Panc1 (cell line): ENCODE results near the gene PSMB8. TPM values are rescaled to one million over a fixed set of nuclear protein-coding genes. Genes with fewer than 3 reads are reported as not detected.

Source experiments
- ATAC-seq: fragments of 200-7000 bp; cut with Tn5 transposase; 2 replicates; pipeline ENCODE4 v1.9.1; 2020; ENCODE audit warnings: mild to moderate bottlenecking, moderate library complexity
- BruUV-seq: library from RNA; stranded (reverse); fragments of 400-500 nt; replicated peaks from 2 replicates; lab custom pipeline; 2021; lab: Mats Ljungman, UMichigan
- CTCF ChIA-PET: fragments of 300-600 bp; sonication (Branson Sonifier 250); formaldehyde crosslinking; loops from one replicate; lab custom pipeline; 2022; ENCODE audit warnings: antibody characterized with exemption; lab: Charles Lee
- POLR2A ChIA-PET: fragments of 300-600 bp; sonication (Branson Sonifier 250); formaldehyde crosslinking; loops from one replicate; lab custom pipeline; 2022; ENCODE audit warnings: antibody characterized with exemption; lab: Charles Lee
- DNase-seq: peaks from one replicate; pipeline ENCODE4 v3.0.0-alpha.2; 2010; ENCODE audit warnings: low read depth, low spot score
- H3K27ac ChIP-seq: 2 replicates; pipeline ENCODE4 v1.5.1; 2011; ENCODE audit warnings: mild to moderate bottlenecking, low read length, inconsistent platforms
- H3K27me3 ChIP-seq: fragments of 200-500 bp; sonication (Bioruptor generic); 2 replicates; pipeline ENCODE4 v1.6.0; 2014; ENCODE audit warnings: low read length, inconsistent platforms; ENCODE audit not compliant: control insufficient read depth, insufficient read depth
- H3K36me3 ChIP-seq: fragments of 200-500 bp; sonication (Bioruptor generic); 2 replicates; pipeline ENCODE4 v1.5.1; 2014; ENCODE audit warnings: inconsistent platforms, mild to moderate bottlenecking, low read length, moderate library complexity; ENCODE audit not compliant: control insufficient read depth, insufficient read depth
- H3K4me1 ChIP-seq: 2 replicates; pipeline ENCODE4 v1.5.1; 2011; ENCODE audit warnings: inconsistent platforms, mild to moderate bottlenecking, low read length, moderate library complexity; ENCODE audit not compliant: control insufficient read depth, insufficient read depth
- H3K4me3 ChIP-seq, 2 experiments: 2 replicates each; pipeline ENCODE4 v1.5.1; 2011 to 2012; ENCODE audit warnings: low read depth in 2 of 2, low read length in 2 of 2, mild to moderate bottlenecking in 2 of 2, inconsistent platforms in 1 of 2, moderate library complexity in 1 of 2
- H3K9me3 ChIP-seq: fragments of 200-500 bp; sonication (Bioruptor generic); 2 replicates; pipeline ENCODE4 v1.5.1; 2014; ENCODE audit warnings: low read depth, mild to moderate bottlenecking, inconsistent platforms, low read length, moderate library complexity; ENCODE audit not compliant: control insufficient read depth, insufficient read depth
- POLR2AphosphoS5 ChIP-seq: IDR thresholded peaks from 2 replicates; pipeline ENCODE4 v1.6.1; 2012; ENCODE audit warnings: mild to moderate bottlenecking, low read depth, low read length, moderate library complexity
- SIN3A ChIP-seq: IDR thresholded peaks from 2 replicates; pipeline ENCODE4 v1.6.1; 2012; ENCODE audit warnings: low read depth, mild to moderate bottlenecking, low read length, moderate library complexity, borderline replicate concordance; ENCODE audit not compliant: insufficient read depth
- TCF7L2 ChIP-seq: IDR thresholded peaks from 2 replicates; pipeline ENCODE4 v1.6.1; 2011; ENCODE audit warnings: mild to moderate bottlenecking, low read depth, low read length, inconsistent platforms
- in situ Hi-C: cut with HindIII; loops from 2 replicates; pipeline ENCODE4 v1.10.0; 2016; ENCODE audit warnings: low sequenced_read_pairs, low pct_unique_long_range_greater_than_20kb
- intact Hi-C: fragments of 100-400 bp; cut with micrococcal nuclease; formaldehyde crosslinking; loops from one replicate; pipeline ENCODE4 v1.10.0; 2022; ENCODE audit not compliant: unreplicated experiment
- total RNA-seq: library from RNA; stranded (reverse); gene quantifications from one replicate; pipeline ENCODE4 v1.2.1, GENCODE V29; 2021; ENCODE audit not compliant: unreplicated experiment
- TF ChIP-seq, protein P1 (sequence below): fragments of 450-650 bp; IDR thresholded peaks from 2 replicates; pipeline ENCODE4 v1.5.1; 2017; ENCODE audit warnings: mild to moderate bottlenecking
- TF ChIP-seq, protein P2 (sequence below), 2 experiments: IDR thresholded peaks; 2 replicates each; pipeline ENCODE4 v1.6.1; 2011 to 2012; ENCODE audit warnings: low read depth in 2 of 2, control low read depth in 1 of 2, low read length in 1 of 2, mild to moderate bottlenecking in 1 of 2, moderate library complexity in 1 of 2; ENCODE audit not compliant: insufficient read depth in 1 of 2

Gene PSMB8
- total RNA-seq, 1 experiment from 2014 or later, result 43.8 TPM

DNA sequence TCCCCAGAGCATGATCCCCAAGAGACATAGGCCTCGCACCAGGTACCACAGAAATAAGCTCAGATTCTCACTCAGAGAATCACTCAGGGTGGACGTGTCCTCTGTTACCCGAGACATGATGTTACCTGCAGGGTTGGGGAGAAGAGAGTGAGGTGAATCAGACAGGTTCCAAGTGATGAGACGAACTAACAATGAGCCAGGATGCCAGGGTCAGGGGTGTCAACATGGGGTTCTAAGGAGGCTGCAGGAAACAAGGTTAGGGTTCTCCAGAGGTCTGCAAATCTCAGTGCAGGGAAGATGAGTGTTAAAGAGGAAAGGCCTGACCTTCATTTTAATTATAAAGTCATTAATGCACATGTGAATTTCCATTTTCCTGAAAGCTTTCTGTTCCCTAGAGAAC, 7.2 kb upstream of the PSMB8 start:
- ChIA-PET CTCF (interaction anchor here (1.8 kb wide), 1 partner anchor 13 kb away, joined by 7 read pairs; the partner anchor contains the start of gene TAP2), POLR2A (no interaction called here)
- no peaks in the 10 kb centered on the region for H3K27me3 ChIP-seq
- intact Hi-C loops (no loop called here), in situ Hi-C loops (no loop called here)
- DNase-seq, result no peak
- H3K36me3 ChIP-seq, result peaks cover 4% of the 10 kb centered on the region; the same call in 1 of the 2 replicates
- no peak overlapping the region for H3K4me3 ChIP-seq
- no peaks in the 10 kb centered on the region for H3K9me3 ChIP-seq
- TF ChIP-seq SIN3A (no peak), TCF7L2 (no peak), POLR2AphosphoS5 (no peak)
- TF ChIP-seq, protein P1, sequence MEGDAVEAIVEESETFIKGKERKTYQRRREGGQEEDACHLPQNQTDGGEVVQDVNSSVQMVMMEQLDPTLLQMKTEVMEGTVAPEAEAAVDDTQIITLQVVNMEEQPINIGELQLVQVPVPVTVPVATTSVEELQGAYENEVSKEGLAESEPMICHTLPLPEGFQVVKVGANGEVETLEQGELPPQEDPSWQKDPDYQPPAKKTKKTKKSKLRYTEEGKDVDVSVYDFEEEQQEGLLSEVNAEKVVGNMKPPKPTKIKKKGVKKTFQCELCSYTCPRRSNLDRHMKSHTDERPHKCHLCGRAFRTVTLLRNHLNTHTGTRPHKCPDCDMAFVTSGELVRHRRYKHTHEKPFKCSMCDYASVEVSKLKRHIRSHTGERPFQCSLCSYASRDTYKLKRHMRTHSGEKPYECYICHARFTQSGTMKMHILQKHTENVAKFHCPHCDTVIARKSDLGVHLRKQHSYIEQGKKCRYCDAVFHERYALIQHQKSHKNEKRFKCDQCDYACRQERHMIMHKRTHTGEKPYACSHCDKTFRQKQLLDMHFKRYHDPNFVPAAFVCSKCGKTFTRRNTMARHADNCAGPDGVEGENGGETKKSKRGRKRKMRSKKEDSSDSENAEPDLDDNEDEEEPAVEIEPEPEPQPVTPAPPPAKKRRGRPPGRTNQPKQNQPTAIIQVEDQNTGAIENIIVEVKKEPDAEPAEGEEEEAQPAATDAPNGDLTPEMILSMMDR, result no peak
- TF ChIP-seq, protein P2, sequence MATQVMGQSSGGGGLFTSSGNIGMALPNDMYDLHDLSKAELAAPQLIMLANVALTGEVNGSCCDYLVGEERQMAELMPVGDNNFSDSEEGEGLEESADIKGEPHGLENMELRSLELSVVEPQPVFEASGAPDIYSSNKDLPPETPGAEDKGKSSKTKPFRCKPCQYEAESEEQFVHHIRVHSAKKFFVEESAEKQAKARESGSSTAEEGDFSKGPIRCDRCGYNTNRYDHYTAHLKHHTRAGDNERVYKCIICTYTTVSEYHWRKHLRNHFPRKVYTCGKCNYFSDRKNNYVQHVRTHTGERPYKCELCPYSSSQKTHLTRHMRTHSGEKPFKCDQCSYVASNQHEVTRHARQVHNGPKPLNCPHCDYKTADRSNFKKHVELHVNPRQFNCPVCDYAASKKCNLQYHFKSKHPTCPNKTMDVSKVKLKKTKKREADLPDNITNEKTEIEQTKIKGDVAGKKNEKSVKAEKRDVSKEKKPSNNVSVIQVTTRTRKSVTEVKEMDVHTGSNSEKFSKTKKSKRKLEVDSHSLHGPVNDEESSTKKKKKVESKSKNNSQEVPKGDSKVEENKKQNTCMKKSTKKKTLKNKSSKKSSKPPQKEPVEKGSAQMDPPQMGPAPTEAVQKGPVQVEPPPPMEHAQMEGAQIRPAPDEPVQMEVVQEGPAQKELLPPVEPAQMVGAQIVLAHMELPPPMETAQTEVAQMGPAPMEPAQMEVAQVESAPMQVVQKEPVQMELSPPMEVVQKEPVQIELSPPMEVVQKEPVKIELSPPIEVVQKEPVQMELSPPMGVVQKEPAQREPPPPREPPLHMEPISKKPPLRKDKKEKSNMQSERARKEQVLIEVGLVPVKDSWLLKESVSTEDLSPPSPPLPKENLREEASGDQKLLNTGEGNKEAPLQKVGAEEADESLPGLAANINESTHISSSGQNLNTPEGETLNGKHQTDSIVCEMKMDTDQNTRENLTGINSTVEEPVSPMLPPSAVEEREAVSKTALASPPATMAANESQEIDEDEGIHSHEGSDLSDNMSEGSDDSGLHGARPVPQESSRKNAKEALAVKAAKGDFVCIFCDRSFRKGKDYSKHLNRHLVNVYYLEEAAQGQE (IDR thresholded peaks at IDR 0.05; ENCODE audit: insufficient read depth in 1 of 2, low read depth in 2 of 2, low read length in 1 of 2), result no peak
- H3K27ac ChIP-seq, result no peak overlapping the region
- peaks cover 9% of the 10 kb centered on the region for H3K4me1 ChIP-seq
- ATAC-seq, result no peak
- no TSS peak for BruUV-seq

DNA sequence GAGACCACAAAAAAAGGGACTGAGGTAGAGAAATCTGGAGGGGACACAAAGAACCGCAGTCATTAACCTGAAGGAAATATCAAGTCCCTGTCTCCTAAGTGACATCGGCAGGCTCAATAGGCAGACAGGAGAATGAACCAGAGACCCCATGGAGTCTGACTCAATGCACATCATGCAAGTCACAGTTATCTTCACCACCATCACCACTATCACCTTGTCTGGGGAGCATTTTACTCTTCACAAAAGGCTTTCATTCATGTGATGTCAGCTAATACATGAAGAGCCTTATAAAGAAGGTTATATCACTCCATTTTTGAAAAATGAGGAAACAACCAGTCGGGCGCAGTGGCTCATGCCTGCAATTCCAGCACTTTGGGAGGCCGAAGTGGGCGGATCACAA, 5.3 kb upstream of the PSMB8 start:
- H3K27me3 ChIP-seq, result no peaks in the 10 kb centered on the region
- H3K4me1 ChIP-seq, result peaks cover 8% of the 10 kb centered on the region
- intact Hi-C loops (no loop called here), in situ Hi-C loops (no loop called here)
- no TSS peak for BruUV-seq
- no peak for TF ChIP-seq TCF7L2
- TF ChIP-seq SIN3A, result no peak
- TF ChIP-seq POLR2AphosphoS5, result no peak
- TF ChIP-seq, protein P1, result no peak
- TF ChIP-seq, protein P2 (IDR thresholded peaks at IDR 0.05; ENCODE audit: insufficient read depth in 1 of 2, low read depth in 2 of 2, low read length in 1 of 2), result no peak
- POLR2A ChIA-PET, result no interaction called here
- no peak for DNase-seq
- ATAC-seq, result no peak
- H3K27ac ChIP-seq, result no peak overlapping the region
- peaks cover 4% of the 10 kb centered on the region; the same call in 1 of the 2 replicates for H3K36me3 ChIP-seq
- H3K9me3 ChIP-seq, result no peaks in the 10 kb centered on the region
- no peak overlapping the region for H3K4me3 ChIP-seq
- CTCF ChIA-PET, result no interaction called here
